GM23338 (cell line): ENCODE results near the gene STN1.

ENCODE experiments used
- CREB1 ChIP-seq: fragments of 250-450 bp; sonication (Bioruptor Pico); IDR thresholded peaks from 2 replicates; pipeline ENCODE4 v1.5.0; 2020; ENCODE audit warnings: low read depth, mild to moderate bottlenecking, moderate library complexity
- CTCF ChIP-seq, 2 experiments: fragments of 200-600 bp in 1 of 2; sonication (generic) in 1 of 2; conservative IDR thresholded peaks; 2 replicates each; pipeline versions ENCODE4 v1.5.1 to v1.6.1; 2016 to 2017; ENCODE audit warnings: antibody characterized with exemption in 2 of 2, low read depth in 2 of 2, mild to moderate bottlenecking in 2 of 2, moderate library complexity in 1 of 2
- EZH2 ChIP-seq: fragments of 200-600 bp; sonication (generic); IDR thresholded peaks from one replicate; pipeline ENCODE4 v1.8.0; 2017; ENCODE audit warnings: antibody characterized with exemption, mild to moderate bottlenecking, low read depth; ENCODE audit not compliant: unreplicated experiment
- EZH2phosphoT487 ChIP-seq: fragments of 200-600 bp; sonication (generic); IDR thresholded peaks from one replicate; pipeline ENCODE4 v1.8.1; 2018; ENCODE audit warnings: antibody characterized with exemption; ENCODE audit not compliant: unreplicated experiment
- JUNB ChIP-seq: IDR thresholded peaks from one replicate; pipeline ENCODE4 v1.6.1; 2016; ENCODE audit warnings: antibody characterized with exemption; ENCODE audit not compliant: unreplicated experiment
- POLR2AphosphoS5 ChIP-seq: IDR thresholded peaks from 2 replicates; pipeline ENCODE4 v1.6.1; 2016; ENCODE audit warnings: antibody characterized with exemption, low read depth
- REST ChIP-seq: IDR thresholded peaks from one replicate; pipeline ENCODE4 v1.6.1; 2018; ENCODE audit warnings: antibody characterized with exemption; ENCODE audit not compliant: unreplicated experiment

- no peak for TF ChIP-seq CTCF (conservative IDR thresholded peaks at IDR 0.05; ENCODE audit: low read depth in 2 of 2)
- no peak for TF ChIP-seq POLR2AphosphoS5
- TF ChIP-seq JUNB = no peak
- TF ChIP-seq EZH2phosphoT487 = no peak
- TF ChIP-seq EZH2 = no peak
- no peak for TF ChIP-seq REST
- TF ChIP-seq CREB1 (CRISPR knock-in tag) = no peak
These were observed 68.6 kb downstream of the STN1 start for GRCh38 chr10:103849212-103849877.
